ENCODE data around the gene UBXN4. TPM values are rescaled to one million over a fixed set of nuclear protein-coding genes. Genes with fewer than 3 reads are reported as not detected.

Gene UBXN4, protein sequence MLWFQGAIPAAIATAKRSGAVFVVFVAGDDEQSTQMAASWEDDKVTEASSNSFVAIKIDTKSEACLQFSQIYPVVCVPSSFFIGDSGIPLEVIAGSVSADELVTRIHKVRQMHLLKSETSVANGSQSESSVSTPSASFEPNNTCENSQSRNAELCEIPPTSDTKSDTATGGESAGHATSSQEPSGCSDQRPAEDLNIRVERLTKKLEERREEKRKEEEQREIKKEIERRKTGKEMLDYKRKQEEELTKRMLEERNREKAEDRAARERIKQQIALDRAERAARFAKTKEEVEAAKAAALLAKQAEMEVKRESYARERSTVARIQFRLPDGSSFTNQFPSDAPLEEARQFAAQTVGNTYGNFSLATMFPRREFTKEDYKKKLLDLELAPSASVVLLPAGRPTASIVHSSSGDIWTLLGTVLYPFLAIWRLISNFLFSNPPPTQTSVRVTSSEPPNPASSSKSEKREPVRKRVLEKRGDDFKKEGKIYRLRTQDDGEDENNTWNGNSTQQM
- total RNA-seq (10 to 100 TPM; 53.6 to 77.8 (median 66.6) TPM), polyA plus RNA-seq (10 to 100 TPM; 29.3 to 51.6 TPM)
- long read RNA-seq, donor 1, full-length matches to known transcripts, result 45 of 97 reads
- long read RNA-seq, donor 1, partial matches to known transcripts, result 42 of 97 reads
- long read RNA-seq, donor 1, other reads (novel, unspliced or antisense), result 10 of 97 reads
- long read RNA-seq, donor 2, full-length matches to known transcripts, result 42 of 86 reads
- long read RNA-seq, donor 2, partial matches to known transcripts, result 41 of 86 reads
- long read RNA-seq, donor 2, other reads (novel, unspliced or antisense), result 3 of 86 reads
- long read RNA-seq, donor 3, full-length matches to known transcripts, result 45 of 92 reads
- long read RNA-seq, donor 3, partial matches to known transcripts, result 22 of 92 reads
- long read RNA-seq, donor 3, other reads (novel, unspliced or antisense), result 25 of 92 reads

DNA sequence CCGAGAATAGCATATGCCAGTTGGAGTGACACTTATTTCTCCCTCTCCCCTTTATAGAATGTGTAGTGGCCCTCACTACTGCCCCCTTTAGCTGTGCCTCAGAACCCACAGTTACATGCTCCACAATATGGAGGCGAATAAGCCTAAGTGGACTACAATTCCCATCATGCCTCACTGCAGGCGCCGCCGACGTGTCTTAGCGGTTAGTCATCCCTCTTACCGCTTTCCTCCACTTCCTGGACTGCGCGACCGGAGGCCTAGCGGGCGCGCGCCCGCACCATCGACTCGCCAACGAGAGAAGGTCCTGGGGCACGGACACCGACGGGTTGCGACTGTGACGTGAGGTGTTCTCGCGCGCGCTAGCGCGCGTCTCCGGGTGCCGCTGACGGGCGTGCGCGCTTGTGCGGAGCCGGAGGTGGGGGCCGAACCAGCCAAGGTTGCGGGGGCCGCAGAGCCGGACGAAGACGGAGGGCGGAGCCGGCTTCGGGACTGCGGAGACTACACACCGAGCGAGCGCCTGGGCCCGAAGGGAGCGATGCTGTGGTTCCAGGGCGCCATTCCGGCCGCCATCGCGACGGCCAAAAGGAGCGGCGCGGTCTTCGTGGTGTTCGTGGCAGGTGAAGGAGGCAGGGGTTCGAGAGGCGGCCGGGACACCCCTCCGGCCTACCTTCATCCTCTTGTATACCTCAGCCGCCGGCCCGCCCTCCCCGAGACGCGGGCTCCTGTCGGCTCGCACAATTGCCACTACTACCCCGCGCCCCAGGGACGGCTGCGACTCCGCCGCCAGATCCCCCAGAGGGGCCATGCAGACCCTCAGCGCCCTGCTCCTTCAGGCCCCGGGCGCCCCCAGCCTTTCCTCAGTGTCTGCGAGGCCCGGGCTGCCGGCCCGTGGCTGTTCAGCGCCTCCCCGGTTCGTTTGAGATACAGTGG is at the start of gene UBXN4:
TSS of gene UBXN4 (plus strand) at position 461 of the 930 bp plus-strand sequence. CDS start at position 536, 75 bp downstream.
- H3K4me1 ChIP-seq, result peaks cover 3 to 39% (median 30%) of the 10 kb centered on the region in 9 donors
- H3K27ac ChIP-seq, result peak within 1 kb of the TSS; percentile 86 to 100 (median 99)
- no peaks in the 10 kb centered on the region for H3K27me3 ChIP-seq
- H3K4me3 ChIP-seq, result peak within 1 kb of the TSS; percentile 68 to 99 (median 92)
- peaks cover 0 to 17% (median 0%) of the 10 kb centered on the region in 9 donors for H3K36me3 ChIP-seq
- intact Hi-C loops (cut with DNase I), result no loop called here
- TF ChIP-seq, protein P1, sequence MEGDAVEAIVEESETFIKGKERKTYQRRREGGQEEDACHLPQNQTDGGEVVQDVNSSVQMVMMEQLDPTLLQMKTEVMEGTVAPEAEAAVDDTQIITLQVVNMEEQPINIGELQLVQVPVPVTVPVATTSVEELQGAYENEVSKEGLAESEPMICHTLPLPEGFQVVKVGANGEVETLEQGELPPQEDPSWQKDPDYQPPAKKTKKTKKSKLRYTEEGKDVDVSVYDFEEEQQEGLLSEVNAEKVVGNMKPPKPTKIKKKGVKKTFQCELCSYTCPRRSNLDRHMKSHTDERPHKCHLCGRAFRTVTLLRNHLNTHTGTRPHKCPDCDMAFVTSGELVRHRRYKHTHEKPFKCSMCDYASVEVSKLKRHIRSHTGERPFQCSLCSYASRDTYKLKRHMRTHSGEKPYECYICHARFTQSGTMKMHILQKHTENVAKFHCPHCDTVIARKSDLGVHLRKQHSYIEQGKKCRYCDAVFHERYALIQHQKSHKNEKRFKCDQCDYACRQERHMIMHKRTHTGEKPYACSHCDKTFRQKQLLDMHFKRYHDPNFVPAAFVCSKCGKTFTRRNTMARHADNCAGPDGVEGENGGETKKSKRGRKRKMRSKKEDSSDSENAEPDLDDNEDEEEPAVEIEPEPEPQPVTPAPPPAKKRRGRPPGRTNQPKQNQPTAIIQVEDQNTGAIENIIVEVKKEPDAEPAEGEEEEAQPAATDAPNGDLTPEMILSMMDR (IDR thresholded peaks at IDR 0.05), result peak in 7 of 9 donors; percentile 38 to 54 (median 44)
- DNase-seq, result peak; percentile 97
- WGBS, 2 donors, result 1% methylated on average over 85 to 93 of the region's 93 CpGs
- ATAC-seq, result peak; percentile 97 to 99 (median 98)
- no peaks in the 10 kb centered on the region for H3K9me3 ChIP-seq

GRCh38 chr2:135694711-135695110 is 46.9 kb upstream of the UBXN4 start:
- TF ChIP-seq, protein P1 (IDR thresholded peaks at IDR 0.05), result no peak
- no peaks in the 10 kb centered on the region for H3K9me3 ChIP-seq
- intact Hi-C loops (cut with DNase I), result no loop called here
- no peaks in the 10 kb centered on the region for H3K27me3 ChIP-seq
- H3K4me3 ChIP-seq, result no peak overlapping the region
- whole genome bisulfite sequencing, 2 donors, result 61 to 66% methylated on average over 2 of the region's 2 CpGs
- H3K4me1 ChIP-seq, result peaks cover 0 to 12% (median 0%) of the 10 kb centered on the region in 9 donors
- DNase-seq (no peak), ATAC-seq (peak in 2 of 8 donors; percentile 27 to 67)
- H3K36me3 ChIP-seq, result peaks cover 0 to 8% (median 0%) of the 10 kb centered on the region in 9 donors
- H3K27ac ChIP-seq, result no peak overlapping the region

DNA sequence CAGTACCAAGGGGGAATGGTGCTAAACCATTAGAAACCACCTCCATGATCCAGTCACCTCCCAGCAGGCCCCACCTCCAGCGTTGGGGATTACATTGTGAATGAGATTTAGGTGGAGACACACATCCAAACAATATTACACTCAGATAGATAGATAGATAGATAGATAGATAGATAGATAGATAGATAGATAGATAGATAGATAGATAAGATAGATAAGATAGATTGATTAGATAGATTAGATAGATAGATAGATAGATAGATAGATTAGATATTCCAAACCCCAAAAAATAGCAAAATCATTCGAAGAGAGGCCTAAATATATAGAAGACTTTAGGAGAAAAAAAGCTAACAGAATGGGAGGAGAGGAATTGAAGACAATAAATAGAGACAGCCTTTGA is 42.8 kb upstream of the UBXN4 start:
- TF ChIP-seq, protein P1 (IDR thresholded peaks at IDR 0.05), result no peak
- H3K36me3 ChIP-seq, result peaks cover 0 to 8% (median 0%) of the 10 kb centered on the region in 9 donors
- H3K27me3 ChIP-seq, result no peaks in the 10 kb centered on the region
- peaks cover 0 to 15% (median 0%) of the 10 kb centered on the region in 9 donors for H3K4me1 ChIP-seq
- H3K9me3 ChIP-seq, result no peaks in the 10 kb centered on the region
- ATAC-seq (no peak), DNase-seq (no peak)
- H3K4me3 ChIP-seq, result no peak overlapping the region
- intact Hi-C loops (cut with DNase I), result no loop called here
- no peak overlapping the region for H3K27ac ChIP-seq
- 93 to 97% methylated on average over 2 of the region's 2 CpGs for WGBS, 2 donors
